ENCODE results near the gene CBFA2T3. TPM values are rescaled to one million over a fixed set of nuclear protein-coding genes. Genes with fewer than 3 reads are reported as not detected.

CBFA2T3 gene
- total RNA-seq, 1 donor from 2014 or later: 8.6 TPM

- Histone ChIP-seq H3K27ac (replicated peaks) (no peak overlapping the region), H3K27me3 (ENCODE audit: low read depth) (no peaks in the 10 kb centered on the region), H3K4me1 (no peaks in the 10 kb centered on the region), H3K9me3 (replicated peaks) (no peaks in the 10 kb centered on the region), H3K4me3 (no peak overlapping the region), H3K36me3 (peaks cover 42% of the 10 kb centered on the region)
- TF ChIP-seq CTCF (IDR thresholded peaks at IDR 0.05; ENCODE audit: borderline replicate concordance): no peak
- intact Hi-C loops (cut with micrococcal nuclease): no loop called here
- no peak for DNase-seq
Observed at GRCh38 chr16:88841521-88842307, 135.3 kb downstream of the CBFA2T3 start.

- Histone ChIP-seq H3K9me3 (replicated peaks) (no peaks in the 10 kb centered on the region), H3K27ac (replicated peaks) (no peak overlapping the region), H3K4me3 (no peak overlapping the region), H3K4me1 (no peaks in the 10 kb centered on the region), H3K27me3 (ENCODE audit: low read depth) (no peaks in the 10 kb centered on the region), H3K36me3 (peaks cover 44% of the 10 kb centered on the region)
- intact Hi-C loops (cut with micrococcal nuclease): no loop called here
- no peak for DNase-seq
- no peak for TF ChIP-seq CTCF (IDR thresholded peaks at IDR 0.05; ENCODE audit: borderline replicate concordance)
Observed at GRCh38 chr16:88840600-88841215, 136.3 kb downstream of the CBFA2T3 start.

GRCh38 chr16:88839745-88840599 is 137.0 kb downstream of the CBFA2T3 start:
- DNase-seq: no peak
- no peak for TF ChIP-seq CTCF (IDR thresholded peaks at IDR 0.05; ENCODE audit: borderline replicate concordance)
- Histone ChIP-seq H3K27ac (replicated peaks) (no peak overlapping the region), H3K36me3 (peaks cover 51% of the 10 kb centered on the region), H3K9me3 (replicated peaks) (no peaks in the 10 kb centered on the region), H3K4me3 (no peak overlapping the region), H3K27me3 (ENCODE audit: low read depth) (no peaks in the 10 kb centered on the region), H3K4me1 (no peaks in the 10 kb centered on the region)
- intact Hi-C loops (cut with micrococcal nuclease): no loop called here

- no peak overlapping the region for H3K27ac ChIP-seq (replicated peaks)
- peak; percentile 29 for TF ChIP-seq CTCF (IDR thresholded peaks at IDR 0.05; ENCODE audit: borderline replicate concordance)
- no peak for DNase-seq
- no peaks in the 10 kb centered on the region for H3K9me3 ChIP-seq (replicated peaks)
- intact Hi-C loops (cut with micrococcal nuclease): no loop called here
- no peaks in the 10 kb centered on the region for H3K4me1 ChIP-seq
- no peaks in the 10 kb centered on the region for H3K27me3 ChIP-seq (ENCODE audit: low read depth)
- H3K4me3 ChIP-seq: no peak overlapping the region
- peaks cover 54% of the 10 kb centered on the region for H3K36me3 ChIP-seq
Observed at GRCh38 chr16:88839026-88839529, 137.9 kb downstream of the CBFA2T3 start.

GRCh38 chr16:88838566-88838965 is 138.4 kb downstream of the CBFA2T3 start:
- H3K27ac ChIP-seq (replicated peaks): no peak overlapping the region
- H3K27me3 ChIP-seq (ENCODE audit: low read depth): no peaks in the 10 kb centered on the region
- H3K4me1 ChIP-seq: no peaks in the 10 kb centered on the region
- TF ChIP-seq CTCF (IDR thresholded peaks at IDR 0.05; ENCODE audit: borderline replicate concordance): no peak
- intact Hi-C loops (cut with micrococcal nuclease): no loop called here
- no peak for DNase-seq
- H3K9me3 ChIP-seq (replicated peaks): no peaks in the 10 kb centered on the region
- H3K36me3 ChIP-seq: peaks cover 52% of the 10 kb centered on the region
- no peak overlapping the region for H3K4me3 ChIP-seq
